Neural progenitor cell (in vitro differentiated cells): Measurements from ENCODE around the gene KRTCAP3. TPM values are rescaled to one million over a fixed set of nuclear protein-coding genes. Genes with fewer than 3 reads are reported as not detected.

Experiments
- DNase-seq: peaks from one replicate; pipeline ENCODE4 v3.0.0-alpha.2; 2016; ENCODE audit warnings: low spot score
- H2AFZ ChIP-seq: fragments of 200-600 bp; sonication (generic); replicated peaks from 2 replicates; pipeline ENCODE4 v1.6.1; 2016; ENCODE audit warnings: antibody characterized with exemption
- H3F3A ChIP-seq: fragments of 200-600 bp; sonication (generic); 2 replicates; pipeline ENCODE4 v1.6.1; 2016; ENCODE audit warnings: antibody characterized with exemption, low read depth
- H3K27ac ChIP-seq: fragments of 200-600 bp; sonication (generic); 2 replicates; pipeline ENCODE4 v1.5.1; 2016; ENCODE audit warnings: mild to moderate bottlenecking
- H3K27me3 ChIP-seq: fragments of 200-600 bp; sonication (generic); 2 replicates; pipeline ENCODE4 v1.6.1; 2016; ENCODE audit warnings: mild to moderate bottlenecking, moderate library complexity
- H3K36me3 ChIP-seq: fragments of 200-600 bp; sonication (generic); 2 replicates; pipeline ENCODE4 v1.5.1; 2016
- H3K4me1 ChIP-seq: fragments of 200-600 bp; sonication (generic); 2 replicates; pipeline ENCODE4 v1.6.1; 2016; ENCODE audit warnings: mixed run types
- H3K4me2 ChIP-seq: fragments of 200-600 bp; sonication (generic); 2 replicates; pipeline ENCODE4 v1.6.1; 2016
- H3K4me3 ChIP-seq: fragments of 200-600 bp; sonication (generic); 2 replicates; pipeline ENCODE4 v1.5.1; 2016
- H3K79me2 ChIP-seq: fragments of 200-600 bp; sonication (generic); 2 replicates; pipeline ENCODE4 v1.6.1; 2016; ENCODE audit warnings: low read depth
- H3K9ac ChIP-seq: fragments of 200-600 bp; sonication (generic); 2 replicates; pipeline ENCODE4 v1.6.1; 2016
- H3K9me3 ChIP-seq: fragments of 200-600 bp; sonication (generic); 2 replicates; pipeline ENCODE4 v1.5.1; 2016; ENCODE audit warnings: low read depth
- H4K20me1 ChIP-seq: fragments of 200-600 bp; sonication (generic); 2 replicates; pipeline ENCODE4 v1.6.1; 2016; ENCODE audit warnings: low read depth
- H3K27ac Mint-ChIP-seq: 3 replicates; pipeline ENCODE4 v1.8.0; 2021; ENCODE audit warnings: mixed read lengths
- H3K27me3 Mint-ChIP-seq: 2 replicates; pipeline ENCODE4 v1.8.0; 2022; ENCODE audit warnings: low read depth, mild to moderate bottlenecking, inconsistent platforms, moderate library complexity, mixed read lengths; ENCODE audit not compliant: insufficient read depth
- H3K36me3 Mint-ChIP-seq: 3 replicates; pipeline ENCODE4 v1.8.0; 2021; ENCODE audit warnings: mixed read lengths
- H3K4me1 Mint-ChIP-seq: 3 replicates; pipeline ENCODE4 v1.8.0; 2021; ENCODE audit warnings: mixed read lengths
- H3K4me3 Mint-ChIP-seq: 3 replicates; pipeline ENCODE4 v1.8.0; 2021; ENCODE audit warnings: mild to moderate bottlenecking, moderate library complexity, mixed read lengths
- H3K9me3 Mint-ChIP-seq: 3 replicates; pipeline ENCODE4 v1.8.0; 2020; ENCODE audit warnings: mixed read lengths
- CTCF ChIP-seq: fragments of 200-600 bp; sonication (generic); IDR thresholded peaks from 2 replicates; pipeline ENCODE4 v1.5.1; 2017; ENCODE audit warnings: antibody characterized with exemption, mild to moderate bottlenecking
- EZH2 ChIP-seq: fragments of 200-600 bp; sonication (generic); IDR thresholded peaks from 2 replicates; pipeline ENCODE4 v1.6.1; 2017; ENCODE audit warnings: antibody characterized with exemption, mild to moderate bottlenecking, moderate library complexity
- EZH2phosphoT487 ChIP-seq: fragments of 200-600 bp; sonication (generic); IDR thresholded peaks from 2 replicates; pipeline ENCODE4 v1.6.1; 2017; ENCODE audit warnings: antibody characterized with exemption
- total RNA-seq: library from RNA; depleted of rRNA; stranded (reverse); fragments of >200 nt; gene quantifications from 2 replicates; pipeline ENCODE4 v1.2.3, GENCODE V29; 2015; ENCODE audit warnings: low replicate concordance

Gene KRTCAP3
- total RNA-seq, 1 donor from 2014 or later: 0.88 TPM

GRCh38 chr2:27400348-27401135 is 41.6 kb upstream of the KRTCAP3 start:
- no peak overlapping the region for H3K4me2 ChIP-seq
- no peak overlapping the region for H3K9ac ChIP-seq
- peaks cover 4% of the 10 kb centered on the region for H3K36me3 ChIP-seq
- no peak overlapping the region for H3K27ac Mint-ChIP-seq
- peaks cover 6% of the 10 kb centered on the region for H3F3A ChIP-seq
- H3K27me3 Mint-ChIP-seq: peaks cover 2% of the 10 kb centered on the region
- H3K36me3 Mint-ChIP-seq: peaks cover 13% of the 10 kb centered on the region
- peaks cover 14% of the 10 kb centered on the region for H3K4me1 Mint-ChIP-seq
- H3K9me3 ChIP-seq: no peaks in the 10 kb centered on the region
- no peaks in the 10 kb centered on the region for H3K4me1 ChIP-seq
- H3K27me3 ChIP-seq: no peaks in the 10 kb centered on the region
- H4K20me1 ChIP-seq: peaks cover 62% of the 10 kb centered on the region
- H3K9me3 Mint-ChIP-seq: no peaks in the 10 kb centered on the region
- H3K4me3 ChIP-seq: no peak overlapping the region
- no peak for TF ChIP-seq EZH2phosphoT487
- no peak for TF ChIP-seq CTCF
- no peak for TF ChIP-seq EZH2
- no peak for DNase-seq
- H3K27ac ChIP-seq: peak overlapping the region; percentile 13
- no peak overlapping the region for H2AFZ ChIP-seq
- H3K79me2 ChIP-seq: peaks cover 100% of the 10 kb centered on the region
- no peak overlapping the region for H3K4me3 Mint-ChIP-seq

- peak overlapping the region; percentile 90 for H3K9ac ChIP-seq
- H2AFZ ChIP-seq: no peak overlapping the region
- H3K4me1 Mint-ChIP-seq: peaks cover 18% of the 10 kb centered on the region
These were observed 34.2 kb upstream of the KRTCAP3 start for GRCh38 chr2:27407798-27408491.

More at GRCh38 chr2:27407798-27408491, 34.2 kb upstream of the KRTCAP3 start:
- H4K20me1 ChIP-seq: peaks cover 46% of the 10 kb centered on the region
- Mint-ChIP-seq H3K9me3 (peaks cover 7% of the 10 kb centered on the region), H3K27ac (peak overlapping the region; percentile 68), H3K36me3 (peaks cover 6% of the 10 kb centered on the region), H3K4me3 (peak overlapping the region; percentile 87), H3K27me3 (peaks cover 2% of the 10 kb centered on the region)
- H3K4me1 ChIP-seq: peaks cover 4% of the 10 kb centered on the region
- H3K79me2 ChIP-seq: peaks cover 64% of the 10 kb centered on the region
- H3K9me3 ChIP-seq: no peaks in the 10 kb centered on the region
- H3F3A ChIP-seq: peaks cover 20% of the 10 kb centered on the region
- no peaks in the 10 kb centered on the region for H3K27me3 ChIP-seq
- TF ChIP-seq EZH2 (no peak), CTCF (peak; percentile 63), EZH2phosphoT487 (no peak)
- peak overlapping the region; percentile 99 for H3K4me3 ChIP-seq
- H3K4me2 ChIP-seq: peak overlapping the region; percentile 82
- H3K27ac ChIP-seq: no peak overlapping the region
- no peaks in the 10 kb centered on the region for H3K36me3 ChIP-seq
- peak; percentile 78 for DNase-seq
